Spleen (tissue), 11 donors: ENCODE measurements around the gene RRBP1. TPM values are rescaled to one million over a fixed set of nuclear protein-coding genes. Genes with fewer than 3 reads are reported as not detected.

Experiments used
- DNase-seq: peaks from one replicate; pipeline ENCODE4 v3.0.0-alpha.2; 2020
- H3K27ac ChIP-seq, 8 donors: fragments of 200-600 bp; sonication (generic) in 7 of 8; 1 replicate in 4 of 8; 2 replicates in 4 of 8; pipeline versions ENCODE4 v1.5.0 to v1.8.0; 2016 to 2021; ENCODE audit warnings: inconsistent platforms in 4 of 8, mild to moderate bottlenecking in 4 of 8, moderate library complexity in 1 of 8
- H3K27me3 ChIP-seq, 7 donors: fragments of 200-600 bp; sonication (generic) in 6 of 7; replicated peaks in 1 of 7; 1 replicate in 4 of 7; 2 replicates in 3 of 7; pipeline versions ENCODE4 v1.5.0 to v1.8.0; 2016 to 2021; ENCODE audit warnings: inconsistent platforms in 3 of 7, mild to moderate bottlenecking in 1 of 7
- H3K36me3 ChIP-seq, 6 donors: fragments of 200-600 bp; sonication (generic) in 5 of 6; 1 replicate in 4 of 6; 2 replicates in 2 of 6; pipeline versions ENCODE4 v1.5.0 to v1.8.0; 2016 to 2021; ENCODE audit warnings: inconsistent platforms in 2 of 6
- H3K4me1 ChIP-seq, 6 donors: fragments of 200-600 bp; sonication (generic) in 5 of 6; 1 replicate in 3 of 6; 2 replicates in 3 of 6; pipeline versions ENCODE4 v1.5.0 to v1.8.0; 2016 to 2021; ENCODE audit warnings: inconsistent platforms in 3 of 6
- H3K4me3 ChIP-seq, 8 donors: fragments of 200-600 bp; sonication (generic) in 7 of 8; 1 replicate in 4 of 8; 2 replicates in 4 of 8; pipeline versions ENCODE4 v1.5.0 to v1.8.0; 2016 to 2021; ENCODE audit warnings: inconsistent platforms in 4 of 8, mild to moderate bottlenecking in 4 of 8, moderate library complexity in 2 of 8
- H3K9me3 ChIP-seq, 8 donors: fragments of 200-600 bp; sonication (generic) in 7 of 8; 1 replicate in 4 of 8; 2 replicates in 4 of 8; pipeline versions ENCODE4 v1.5.0 to v1.8.0; 2016 to 2021; ENCODE audit warnings: inconsistent platforms in 4 of 8
- CTCF ChIP-seq, 11 experiments: fragments of 200-600 bp in 7 of 11; fragments of 450-650 bp in 4 of 11; sonication (generic) in 4 of 11; IDR thresholded peaks in 8 of 11; conservative IDR thresholded peaks in 3 of 11; 1 replicate in 7 of 11; 2 replicates in 4 of 11; pipeline versions ENCODE4 v1.4.0 to v1.8.0; 2016 to 2021; ENCODE audit warnings: antibody characterized with exemption in 11 of 11, inconsistent platforms in 4 of 11, mild to moderate bottlenecking in 1 of 11
- POLR2A ChIP-seq, 3 donors: fragments of 450-650 bp; IDR thresholded peaks; one replicate each; pipeline ENCODE4 v1.5.1; 2017; ENCODE audit warnings: antibody characterized with exemption in 3 of 3, mild to moderate bottlenecking in 1 of 3
- POLR2AphosphoS5 ChIP-seq, 3 donors: sonication (generic); formaldehyde crosslinking; IDR thresholded peaks; one replicate each; pipeline ENCODE4 v1.5.1; 2017; ENCODE audit warnings: antibody characterized with exemption in 3 of 3
- WGBS, 5 donors: extraction: QIAGEN DNeasy Blood & Tissue Kit in 3 of 5; methylation state at CpG; one replicate each; pipeline versions ENCODE4 v1.1.5 to v1.1.7; 2013 to 2018; 5-methylcytosine and 5-hydroxymethylcytosine counted together
- intact Hi-C: fragments of 100-400 bp; cut with DNase I; formaldehyde crosslinking; loops from one replicate; pipeline ENCODE4 v1.15.0; 2023; ENCODE audit warnings: low total_unique reads
- polyA plus RNA-seq, 3 donors: library from polyadenylated mRNA; stranded (reverse); fragments of 200-250 nt; gene quantifications; one replicate each; pipeline ENCODE4 v1.2.1, GENCODE V29; 2013
- total RNA-seq, 7 donors: library from RNA; depleted of rRNA in 3 of 7; stranded (reverse); fragments of >200 nt in 3 of 7; fragmentation: NEBNext Ultra II Directional in 4 of 7; extraction: Animal tissue kit (Norgen Biotek cat#: 25700) in 4 of 7; gene quantifications; one replicate each; pipeline versions ENCODE4 v1.1.0 to v1.2.1, GENCODE V29; 2016 to 2021
- donor health status: healthy with polysubstance abuse.
- donor health status: DM: no; HTN: no; CAD: no; lungs with moderate emphysema.
- donor health status: DM: no; HTN: no; CAD: no.
- donor health status: Bipolar disorder and iron deficiency.
- donor health status: healthy.
- donor health status: DM: no; HTN: no; CAD: no.
- donor health status: DM: yes; HTN: yes; CAD: no.

RRBP1 gene
- total and polyA plus RNA-seq, 10 donors = 17.0 to 164 (median 114) TPM

GRCh38 chr20:17705916-17706315 lies 23.9 kb upstream of the RRBP1 start:
- Histone ChIP-seq H3K9me3 (no peaks in the 10 kb centered on the region), H3K4me1 (peaks cover 0 to 7% (median 2%) of the 10 kb centered on the region in 6 donors), H3K27ac (no peak overlapping the region), H3K27me3 (no peaks in the 10 kb centered on the region), H3K36me3 (no peaks in the 10 kb centered on the region), H3K4me3 (no peak overlapping the region)
- no peak for DNase-seq
- whole genome bisulfite sequencing, 5 donors = 70 to 97% (median 91%) methylated on average over 4 of the region's 4 CpGs
- intact Hi-C loops = no loop called here
- no peak for TF ChIP-seq POLR2AphosphoS5 (IDR thresholded peaks at IDR 0.05)
- no peak for TF ChIP-seq POLR2A (IDR thresholded peaks at IDR 0.05)

GRCh38 chr20:17704589-17705317 lies 22.7 kb upstream of the RRBP1 start:
- no peaks in the 10 kb centered on the region for H3K4me1 ChIP-seq
- TF ChIP-seq POLR2A (IDR thresholded peaks at IDR 0.05) (no peak), POLR2AphosphoS5 (IDR thresholded peaks at IDR 0.05) (no peak), CTCF (IDR thresholded peaks at IDR 0.05 in 8 of 11, conservative IDR thresholded peaks at IDR 0.05 in 3 of 11) (no peak)
- H3K36me3 ChIP-seq = no peaks in the 10 kb centered on the region
- H3K27ac ChIP-seq = no peak overlapping the region
- no peak for DNase-seq
- no peak overlapping the region for H3K4me3 ChIP-seq
- 92 to 98% (median 97%) methylated on average over 5 of the region's 5 CpGs for WGBS, 5 donors
- no peaks in the 10 kb centered on the region for H3K27me3 ChIP-seq
- H3K9me3 ChIP-seq = no peaks in the 10 kb centered on the region
- intact Hi-C loops = no loop called here

GRCh38 chr20:17701826-17702225 lies 19.8 kb upstream of the RRBP1 start:
- intact Hi-C loops = no loop called here
- peaks cover 0 to under 1% (median 0%) of the 10 kb centered on the region in 8 donors for H3K9me3 ChIP-seq
- H3K27ac ChIP-seq = no peak overlapping the region
- H3K27me3 ChIP-seq = no peaks in the 10 kb centered on the region
- no peak overlapping the region for H3K4me3 ChIP-seq
- no peak for DNase-seq
- H3K4me1 ChIP-seq = no peaks in the 10 kb centered on the region
- WGBS, 5 donors = 79 to 86% (median 81%) methylated on average over 4 of the region's 4 CpGs
- no peaks in the 10 kb centered on the region for H3K36me3 ChIP-seq
- no peak for TF ChIP-seq POLR2AphosphoS5 (IDR thresholded peaks at IDR 0.05)
- no peak for TF ChIP-seq POLR2A (IDR thresholded peaks at IDR 0.05)
- no peak for TF ChIP-seq CTCF (IDR thresholded peaks at IDR 0.05 in 8 of 11, conservative IDR thresholded peaks at IDR 0.05 in 3 of 11)

- intact Hi-C loops = no loop called here
These were observed 18.6 kb upstream of the RRBP1 start for GRCh38 chr20:17700637-17701036.

More at GRCh38 chr20:17700637-17701036, 18.6 kb upstream of the RRBP1 start:
- DNase-seq = no peak
- TF ChIP-seq CTCF (IDR thresholded peaks at IDR 0.05 in 8 of 11, conservative IDR thresholded peaks at IDR 0.05 in 3 of 11) (no peak), POLR2AphosphoS5 (IDR thresholded peaks at IDR 0.05) (no peak), POLR2A (IDR thresholded peaks at IDR 0.05) (no peak)
- Histone ChIP-seq H3K27ac (no peak overlapping the region), H3K36me3 (no peaks in the 10 kb centered on the region), H3K4me1 (no peaks in the 10 kb centered on the region), H3K27me3 (no peaks in the 10 kb centered on the region), H3K4me3 (no peak overlapping the region), H3K9me3 (peaks cover 0 to 12% (median 4%) of the 10 kb centered on the region in 8 donors)
- WGBS, 5 donors = 71 to 94% (median 83%) methylated on average over 7 of the region's 7 CpGs
